Measurements from ENCODE around the gene DGCR2.

DNA sequence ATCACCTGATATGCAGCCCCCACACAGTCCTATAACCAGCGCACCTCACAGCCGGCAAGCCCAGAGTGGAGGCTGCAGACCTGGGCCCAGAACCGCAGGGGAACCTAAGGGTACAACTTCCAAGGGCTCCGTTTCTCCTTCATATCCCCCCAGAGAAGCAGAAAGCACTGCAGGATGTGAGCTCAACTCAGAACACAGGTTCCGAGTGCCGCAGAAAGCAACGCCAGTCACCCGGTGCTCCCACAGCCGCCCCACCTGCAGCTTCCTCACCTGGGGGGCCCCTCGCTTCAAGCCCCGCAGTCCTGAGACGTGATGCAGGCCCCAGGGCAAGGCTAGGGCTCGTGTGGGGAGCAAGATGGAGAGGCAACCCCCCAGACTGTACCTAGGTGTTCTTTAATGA lies 11.3 kb upstream of the DGCR2 start:
- TF ChIP-seq, protein P1, sequence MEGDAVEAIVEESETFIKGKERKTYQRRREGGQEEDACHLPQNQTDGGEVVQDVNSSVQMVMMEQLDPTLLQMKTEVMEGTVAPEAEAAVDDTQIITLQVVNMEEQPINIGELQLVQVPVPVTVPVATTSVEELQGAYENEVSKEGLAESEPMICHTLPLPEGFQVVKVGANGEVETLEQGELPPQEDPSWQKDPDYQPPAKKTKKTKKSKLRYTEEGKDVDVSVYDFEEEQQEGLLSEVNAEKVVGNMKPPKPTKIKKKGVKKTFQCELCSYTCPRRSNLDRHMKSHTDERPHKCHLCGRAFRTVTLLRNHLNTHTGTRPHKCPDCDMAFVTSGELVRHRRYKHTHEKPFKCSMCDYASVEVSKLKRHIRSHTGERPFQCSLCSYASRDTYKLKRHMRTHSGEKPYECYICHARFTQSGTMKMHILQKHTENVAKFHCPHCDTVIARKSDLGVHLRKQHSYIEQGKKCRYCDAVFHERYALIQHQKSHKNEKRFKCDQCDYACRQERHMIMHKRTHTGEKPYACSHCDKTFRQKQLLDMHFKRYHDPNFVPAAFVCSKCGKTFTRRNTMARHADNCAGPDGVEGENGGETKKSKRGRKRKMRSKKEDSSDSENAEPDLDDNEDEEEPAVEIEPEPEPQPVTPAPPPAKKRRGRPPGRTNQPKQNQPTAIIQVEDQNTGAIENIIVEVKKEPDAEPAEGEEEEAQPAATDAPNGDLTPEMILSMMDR (IDR thresholded peaks at IDR 0.05; ENCODE audit: low read depth, low read length) = no peak
- no peak for TF ChIP-seq EZH2phosphoT487 (IDR thresholded peaks at IDR 0.05; ENCODE audit: low read depth)

Data from OCI-LY3 (cell line).